Right lung (tissue), 10 donors: ENCODE measurements around the gene DDX47. TPM values are rescaled to one million over a fixed set of nuclear protein-coding genes. Genes with fewer than 3 reads are reported as not detected.

Experiments used
- DNase-seq, 2 donors: peaks; one replicate each; pipeline ENCODE4 v3.0.0-alpha.2; 2013
- long read RNA-seq, 8 donors: transcript quantifications; one replicate each; lab custom pipeline, GENCODE V29; 2026
- polyA plus RNA-seq, 5 donors: library from polyadenylated mRNA; unstranded; fragments of 120-200 nt; gene quantifications; one replicate each; pipeline versions ENCODE4 v1.2.1 to v1.2.3, GENCODE V29; 2013; ENCODE audit warnings: inconsistent platforms in 1 of 5, low replicate concordance in 1 of 5; ENCODE audit not compliant: insufficient read length in 5 of 5, insufficient read depth in 1 of 5

DDX47 gene
- polyA plus RNA-seq: 10 to 100 TPM; 69.0 to 87.3 (median 74.0) TPM
- long read RNA-seq, donor 1, transcript DDX47-202 (12 exons, 1,817 nt): major isoform, 17 of 28 reads
- long read RNA-seq, donor 1, partial matches to known transcripts: 5 of 28 reads
- long read RNA-seq, donor 1, other reads (novel, unspliced or antisense): 0 of 28 reads
- long read RNA-seq, donor 2, transcript DDX47-202 (12 exons, 1,817 nt): major isoform, 19 of 20 reads
- long read RNA-seq, donor 2, partial matches to known transcripts: 0 of 20 reads
- long read RNA-seq, donor 2, other reads (novel, unspliced or antisense): 0 of 20 reads
- long read RNA-seq, donor 3, transcript DDX47-202 (12 exons, 1,817 nt): major isoform, 15 of 18 reads
- long read RNA-seq, donor 3, partial matches to known transcripts: 0 of 18 reads
- long read RNA-seq, donor 3, other reads (novel, unspliced or antisense): 0 of 18 reads
- long read RNA-seq, donor 4, transcript DDX47-202 (12 exons, 1,817 nt): major isoform, 6 of 10 reads
- long read RNA-seq, donor 4, partial matches to known transcripts: 0 of 10 reads
- long read RNA-seq, donor 4, other reads (novel, unspliced or antisense): 0 of 10 reads
- long read RNA-seq, donor 5, transcript DDX47-202 (12 exons, 1,817 nt): major isoform, 26 of 27 reads
- long read RNA-seq, donor 5, partial matches to known transcripts: 0 of 27 reads
- long read RNA-seq, donor 5, other reads (novel, unspliced or antisense): 0 of 27 reads
- long read RNA-seq, donor 6, transcript DDX47-202 (12 exons, 1,817 nt): major isoform, 26 of 30 reads
- long read RNA-seq, donor 6, partial matches to known transcripts: 0 of 30 reads
- long read RNA-seq, donor 6, other reads (novel, unspliced or antisense): 0 of 30 reads
- long read RNA-seq, donor 7, transcript DDX47-202 (12 exons, 1,817 nt): major isoform, 10 of 11 reads
- long read RNA-seq, donor 7, partial matches to known transcripts: 0 of 11 reads
- long read RNA-seq, donor 7, other reads (novel, unspliced or antisense): 0 of 11 reads
- long read RNA-seq, donor 8, transcript DDX47-202 (12 exons, 1,817 nt): major isoform, 10 of 12 reads
- long read RNA-seq, donor 8, partial matches to known transcripts: 0 of 12 reads
- long read RNA-seq, donor 8, other reads (novel, unspliced or antisense): 0 of 12 reads

- peak; percentile 88 to 92 for DNase-seq
Measured at GRCh38 chr12:12813120-12814101, at the start of gene DDX47. TSS of gene DDX47 (plus strand) at chr12:12813346. CDS start at chr12:12813368, 22 bp downstream.

- no peak for DNase-seq
Measured at GRCh38 chr12:12764824-12765223, 48.3 kb upstream of the DDX47 start.

- DNase-seq: no peak
Measured at GRCh38 chr12:12770262-12770661, 42.9 kb upstream of the DDX47 start.

GRCh38 chr12:12774791-12775190, 38.4 kb upstream of the DDX47 start:
- DNase-seq: no peak

GRCh38 chr12:12776261-12776660, 36.9 kb upstream of the DDX47 start:
- no peak for DNase-seq

GRCh38 chr12:12777092-12777491, 36.1 kb upstream of the DDX47 start:
- no peak for DNase-seq

GRCh38 chr12:12779007-12779406, 34.1 kb upstream of the DDX47 start:
- no peak for DNase-seq

- DNase-seq: peak in 1 of 2 donors; percentile 32
Measured at GRCh38 chr12:12779529-12779928, 33.6 kb upstream of the DDX47 start.

GRCh38 chr12:12784116-12784515, 29.0 kb upstream of the DDX47 start:
- DNase-seq: no peak

GRCh38 chr12:12784911-12785814, 28.0 kb upstream of the DDX47 start, which contains the start of gene APOLD1:
TSS of gene APOLD1 (plus strand) at chr12:12785659. CDS start at chr12:12785692, 33 bp downstream.
- no peak for DNase-seq

- DNase-seq: no peak
Measured at GRCh38 chr12:12786351-12786705, 26.8 kb upstream of the DDX47 start.

- peak; percentile 87 to 90 for DNase-seq
Measured at GRCh38 chr12:12786706-12787601, 26.2 kb upstream of the DDX47 start.

- DNase-seq: no peak
Measured at GRCh38 chr12:12788131-12788530, 25.0 kb upstream of the DDX47 start.

GRCh38 chr12:12788675-12789368, 24.3 kb upstream of the DDX47 start:
- DNase-seq: no peak

GRCh38 chr12:12790956-12791355, 22.2 kb upstream of the DDX47 start:
- DNase-seq: no peak

GRCh38 chr12:12791756-12792369, 21.3 kb upstream of the DDX47 start:
- no peak for DNase-seq

- DNase-seq: no peak
Measured at GRCh38 chr12:12792421-12792820, 20.7 kb upstream of the DDX47 start.
